GM18498 (cell line): ENCODE measurements around the gene CIB1.

Source experiments
- ATAC-seq: cut with Tn5 transposase; IDR thresholded peaks from one replicate; pipeline ENCODE4 v1.9.1; 2021; ENCODE audit warnings: mild to moderate bottlenecking, moderate library complexity; ENCODE audit not compliant: unreplicated experiment

The CIB1 gene

GRCh38 chr15:90219421-90220141, 14.2 kb downstream of the CIB1 start:
- no peak for ATAC-seq

- no peak for ATAC-seq
Measured at GRCh38 chr15:90217671-90218394, 15.9 kb downstream of the CIB1 start.

- no peak for ATAC-seq
Measured at GRCh38 chr15:90214553-90215196, 19.1 kb downstream of the CIB1 start.

- no peak for ATAC-seq
Measured at GRCh38 chr15:90213818-90214204, 19.9 kb downstream of the CIB1 start.

- no peak for ATAC-seq
Measured at GRCh38 chr15:90213122-90213817, 20.5 kb downstream of the CIB1 start.

- ATAC-seq = no peak
Measured at GRCh38 chr15:90212221-90213098, 21.3 kb downstream of the CIB1 start.

- ATAC-seq = no peak
Measured at GRCh38 chr15:90211440-90212143, 22.1 kb downstream of the CIB1 start.

- ATAC-seq = no peak
Measured at GRCh38 chr15:90211009-90211408, 22.7 kb downstream of the CIB1 start.

- ATAC-seq = no peak
Measured at GRCh38 chr15:90210593-90210992, 23.1 kb downstream of the CIB1 start.

GRCh38 chr15:90209591-90209990, 24.1 kb downstream of the CIB1 start:
- ATAC-seq = no peak

GRCh38 chr15:90208356-90208755, 25.4 kb downstream of the CIB1 start:
- ATAC-seq = no peak

GRCh38 chr15:90207252-90207651, 26.5 kb downstream of the CIB1 start:
- ATAC-seq = no peak

GRCh38 chr15:90205886-90206285, 27.9 kb downstream of the CIB1 start:
- no peak for ATAC-seq

GRCh38 chr15:90205050-90205848, 28.5 kb downstream of the CIB1 start:
- no peak for ATAC-seq

GRCh38 chr15:90203922-90204321, 29.8 kb downstream of the CIB1 start:
- no peak for ATAC-seq

- ATAC-seq = no peak
Measured at GRCh38 chr15:90203473-90203872, 30.3 kb downstream of the CIB1 start.

- no peak for ATAC-seq
Measured at GRCh38 chr15:90202929-90203328, 30.8 kb downstream of the CIB1 start.

- ATAC-seq = no peak
Measured at GRCh38 chr15:90201944-90202375, 31.8 kb downstream of the CIB1 start.
